HepG2 (cell line): ENCODE data around the gene BTBD7. TPM values are rescaled to one million over a fixed set of nuclear protein-coding genes. Genes with fewer than 3 reads are reported as not detected.

ENCODE experiments used
- DZIP1 ChIP-seq: sonication (generic); formaldehyde crosslinking; IDR thresholded peaks from 2 replicates; pipeline ENCODE4 v1.5.0; 2020; ENCODE audit warnings: mild to moderate bottlenecking, missing genetic modification reagents
- FIP1L1 ChIP-seq: fragments of 200-400 bp; formaldehyde crosslinking; IDR thresholded peaks from 2 replicates; pipeline ENCODE4 v1.6.1; 2018; ENCODE audit warnings: low read depth, mild to moderate bottlenecking, low read length, moderate library complexity, borderline replicate concordance; ENCODE audit not compliant: insufficient read depth
- HNRNPL ChIP-seq: fragments of 200-400 bp; formaldehyde crosslinking; IDR thresholded peaks from 2 replicates; pipeline ENCODE4 v1.6.1; 2017; ENCODE audit warnings: mild to moderate bottlenecking, low read depth, low read length
- KLF12 ChIP-seq: sonication (generic); formaldehyde crosslinking; IDR thresholded peaks from 2 replicates; pipeline ENCODE4 v1.4.0; 2020; ENCODE audit warnings: missing genetic modification reagents, borderline replicate concordance
- MEIS2 ChIP-seq: sonication (generic); formaldehyde crosslinking; IDR thresholded peaks from 2 replicates; pipeline ENCODE4 v1.9.0; 2021; ENCODE audit warnings: mild to moderate bottlenecking, missing genetic modification reagents
- MTA1 ChIP-seq: sonication (generic); formaldehyde crosslinking; IDR thresholded peaks from 2 replicates; pipeline ENCODE4 v1.4.0; 2020; ENCODE audit warnings: missing genetic modification reagents, mild to moderate bottlenecking, borderline replicate concordance
- NKX3-1 ChIP-seq: sonication (generic); formaldehyde crosslinking; IDR thresholded peaks from 2 replicates; pipeline ENCODE4 v1.5.0; 2020; ENCODE audit warnings: missing genetic modification reagents
- PAWR ChIP-seq: sonication (generic); formaldehyde crosslinking; IDR thresholded peaks from 2 replicates; pipeline ENCODE4 v1.4.0; 2020; ENCODE audit warnings: missing genetic modification reagents, mild to moderate bottlenecking, borderline replicate concordance
- RFX5 ChIP-seq: IDR thresholded peaks from 2 replicates; pipeline ENCODE4 v1.6.1; 2011; ENCODE audit warnings: low read depth, low read length, improper control_type of control experiment
- SALL2 ChIP-seq: sonication (generic); formaldehyde crosslinking; IDR thresholded peaks from 2 replicates; pipeline ENCODE4 v1.8.1; 2023; ENCODE audit warnings: mild to moderate bottlenecking, missing genetic modification reagents, inconsistent platforms
- UBTF ChIP-seq: sonication (generic); formaldehyde crosslinking; IDR thresholded peaks from 2 replicates; pipeline ENCODE4 v1.4.0; 2020; ENCODE audit warnings: mild to moderate bottlenecking, missing genetic modification reagents
- ZBTB39 ChIP-seq: sonication (generic); formaldehyde crosslinking; IDR thresholded peaks from 2 replicates; pipeline ENCODE4 v1.5.0; 2020; ENCODE audit warnings: missing genetic modification reagents
- ZNF280D ChIP-seq: sonication (generic); formaldehyde crosslinking; IDR thresholded peaks from 2 replicates; pipeline ENCODE4 v1.5.1; 2020; ENCODE audit warnings: mild to moderate bottlenecking, missing genetic modification reagents
- ZNF484 ChIP-seq: sonication (generic); formaldehyde crosslinking; IDR thresholded peaks from 2 replicates; pipeline ENCODE4 v1.5.1; 2020; ENCODE audit warnings: mild to moderate bottlenecking, low read depth, missing genetic modification reagents, borderline replicate concordance
- ZNF496 ChIP-seq: sonication (generic); formaldehyde crosslinking; IDR thresholded peaks from 2 replicates; pipeline ENCODE4 v1.8.1; 2023; ENCODE audit warnings: mild to moderate bottlenecking, moderate library complexity, missing genetic modification reagents; ENCODE audit not compliant: insufficient replicate concordance
- ZNF784 ChIP-seq: sonication (generic); formaldehyde crosslinking; IDR thresholded peaks from 2 replicates; pipeline ENCODE4 v1.5.1; 2020; ENCODE audit warnings: missing genetic modification reagents, mild to moderate bottlenecking, borderline replicate concordance
- polyA plus RNA-seq, 8 experiments: library from polyadenylated mRNA; depleted of rRNA in 3 of 8; stranded (reverse) in 7 of 8; unstranded in 1 of 8; fragments of >200 nt; fragmentation: Illumina TruSeq in 4 of 8; extraction: Trizol in 4 of 8; gene quantifications; 2 replicates each; pipeline versions ENCODE4 v1.2.1 to v1.2.3, GENCODE V29; 2011 to 2016; ENCODE audit warnings: low read depth in 4 of 8, missing spikeins in 1 of 8, mixed read lengths in 1 of 8; ENCODE audit not compliant: insufficient read depth in 1 of 8
- total RNA-seq, 5 experiments: library from RNA; depleted of rRNA; stranded (reverse); fragments of >200 nt; fragmentation: Illumina TruSeq; extraction: Trizol; gene quantifications; 2 replicates each; pipeline ENCODE4 v1.2.3, GENCODE V29; 2016; ENCODE audit warnings: low read depth in 1 of 5

The BTBD7 gene
- total and polyA plus RNA-seq, 2 of the 13 experiments (the other 11 are each of a cell fraction or from before 2014, with no cell fraction given), result 11.6 to 15.2 TPM

- TF ChIP-seq DZIP1 (CRISPR knock-in tag) (no peak), ZNF496 (CRISPR knock-in tag) (no peak), PAWR (CRISPR knock-in tag) (no peak), UBTF (CRISPR knock-in tag) (peak; percentile 92), MEIS2 (CRISPR knock-in tag) (peak; percentile 71; the same call in 1 of the 2 replicates), ZNF484 (CRISPR knock-in tag) (no peak), SALL2 (CRISPR knock-in tag) (no peak), HNRNPL (no peak), ZNF784 (CRISPR knock-in tag) (peak; percentile 77; the same call in 1 of the 2 replicates), FIP1L1 (peak; percentile 15; the same call in 1 of the 2 replicates), MTA1 (CRISPR knock-in tag) (0 out of 2 replicates have a peak, but pooled peaks have one; percentile 29), KLF12 (CRISPR knock-in tag) (no peak), ZBTB39 (no peak), ZNF280D (peak; percentile 28; the same call in 1 of the 2 replicates), RFX5 (no peak), NKX3-1 (CRISPR knock-in tag) (no peak; the same call in 1 of the 2 replicates)
These were observed 125.9 kb downstream of the BTBD7 start, which contains the start of the genes GON7 and UBR7 (continued) for GRCh38 chr14:93206793-93207467.
